K562 (cell line): ENCODE data around the gene ULBP2. TPM values are rescaled to one million over a fixed set of nuclear protein-coding genes. Genes with fewer than 3 reads are reported as not detected.

Experiments
- ADNP ChIP-seq: fragments of 200-800 bp; sonication (Bioruptor generic); IDR thresholded peaks from 2 replicates; pipeline ENCODE4 v1.6.1; 2016; ENCODE audit warnings: missing genetic modification characterization, missing compliant biosample characterization
- BMI1 ChIP-seq: fragments of 150-350 bp; IDR thresholded peaks from 2 replicates; pipeline ENCODE4 v1.6.1; 2014; ENCODE audit warnings: low read length
- CCNT2 ChIP-seq: IDR thresholded peaks from 2 replicates; pipeline ENCODE4 v1.6.1; 2011; ENCODE audit warnings: borderline replicate concordance, low read depth, mild to moderate bottlenecking, moderate library complexity, mixed read lengths, low read length; ENCODE audit not compliant: insufficient read length; ENCODE audit errors: extremely low read depth
- GABPB1 ChIP-seq: sonication (generic); formaldehyde crosslinking; IDR thresholded peaks from 2 replicates; pipeline ENCODE4 v1.8.0; 2022; ENCODE audit warnings: mild to moderate bottlenecking, missing genetic modification reagents
- LEF1 ChIP-seq: fragments of 450-650 bp; IDR thresholded peaks from 2 replicates; pipeline ENCODE4 v1.6.1; 2016; ENCODE audit warnings: mild to moderate bottlenecking
- NFXL1 ChIP-seq: fragments of 450-650 bp; formaldehyde crosslinking; IDR thresholded peaks from 2 replicates; pipeline ENCODE4 v1.4.0; 2021; ENCODE audit warnings: mild to moderate bottlenecking
- POLR2B ChIP-seq: fragments of 450-650 bp; IDR thresholded peaks from 2 replicates; pipeline ENCODE4 v1.6.1; 2018; ENCODE audit warnings: low read depth; ENCODE audit not compliant: partially characterized antibody
- RBM22 ChIP-seq: fragments of 200-400 bp; formaldehyde crosslinking; IDR thresholded peaks from 2 replicates; pipeline ENCODE4 v1.6.1; 2018; ENCODE audit warnings: low read length, low read depth; ENCODE audit not compliant: poor library complexity, severe bottlenecking
- RCOR1 ChIP-seq, 2 experiments: IDR thresholded peaks; 2 replicates each; pipeline ENCODE4 v1.6.1; 2012; ENCODE audit warnings: low read depth in 2 of 2, low read length in 2 of 2, borderline replicate concordance in 1 of 2, improper control_type of control experiment in 1 of 2
- SMC3 ChIP-seq: conservative IDR thresholded peaks from 2 replicates; pipeline ENCODE4 v1.6.1; 2011; ENCODE audit warnings: low read depth, low read length, improper control_type of control experiment; ENCODE audit not compliant: insufficient read depth
- TBP ChIP-seq: optimal IDR thresholded peaks from 2 replicates; pipeline ENCODE3; 2011; ENCODE audit warnings: low read depth, low read length, improper control_type of control experiment
- polyA plus RNA-seq, 8 experiments: library from polyadenylated mRNA; depleted of rRNA in 4 of 8; stranded (reverse) in 5 of 8; unstranded in 3 of 8; fragments of >200 nt; fragmentation: Nextera tagmentation in 2 of 8; fragmentation: Illumina TruSeq in 1 of 8; extraction: Ambion mirVana in 2 of 8; extraction: Trizol in 1 of 8; gene quantifications; 2 replicates each; pipeline versions ENCODE4 v1.2.1 to v1.2.3, GENCODE V29; 2011 to 2014; ENCODE audit warnings: inconsistent platforms in 1 of 8, missing spikeins in 1 of 8
- total RNA-seq, 7 experiments: library from RNA; depleted of rRNA in 6 of 7; stranded (reverse); fragments of >200 nt in 6 of 7; fragmentation: Illumina TruSeq in 2 of 7; extraction: Trizol in 2 of 7; gene quantifications; 2 replicates each; pipeline versions ENCODE4 v1.2.1 to v1.2.3, GENCODE V29; 2011 to 2021; ENCODE audit warnings: low replicate concordance in 1 of 7
- TF ChIP-seq, protein P1 (sequence below), 2 experiments: IDR thresholded peaks in 1 of 2; conservative IDR thresholded peaks in 1 of 2; 2 replicates each; pipeline ENCODE4 v1.6.1; 2016; ENCODE audit warnings: low read depth in 2 of 2, mild to moderate bottlenecking in 1 of 2, missing compliant biosample characterization in 1 of 2, missing genetic modification characterization in 1 of 2, moderate library complexity in 1 of 2
- TF ChIP-seq, protein P2 (sequence below): IDR thresholded peaks from 3 replicates; pipeline ENCODE4 v1.6.1; 2011; ENCODE audit warnings: borderline replicate concordance, mild to moderate bottlenecking; ENCODE audit not compliant: insufficient read length, insufficient read depth
- TF ChIP-seq, protein P3 (sequence below): fragments of 250-450 bp; sonication (Bioruptor Pico); IDR thresholded peaks from 2 replicates; pipeline ENCODE4 v1.8.0; 2022; ENCODE audit warnings: inconsistent platforms
- TF ChIP-seq, protein P4 (sequence below): sonication (generic); formaldehyde crosslinking; IDR thresholded peaks from 2 replicates; pipeline ENCODE4 v1.9.0; 2022; ENCODE audit warnings: mild to moderate bottlenecking, missing genetic modification reagents
- TF ChIP-seq, protein P5 (sequence below): fragments of 250-450 bp; sonication (Bioruptor Pico); IDR thresholded peaks from 2 replicates; pipeline ENCODE4 v1.5.0; 2021; ENCODE audit warnings: mild to moderate bottlenecking, borderline replicate concordance

Gene ULBP2
- total and polyA plus RNA-seq, 9 of the 15 experiments (the other 6 are each of a cell fraction or from before 2014, with no cell fraction given), result 0.50 to 5.3 (median 1.2) TPM

DNA sequence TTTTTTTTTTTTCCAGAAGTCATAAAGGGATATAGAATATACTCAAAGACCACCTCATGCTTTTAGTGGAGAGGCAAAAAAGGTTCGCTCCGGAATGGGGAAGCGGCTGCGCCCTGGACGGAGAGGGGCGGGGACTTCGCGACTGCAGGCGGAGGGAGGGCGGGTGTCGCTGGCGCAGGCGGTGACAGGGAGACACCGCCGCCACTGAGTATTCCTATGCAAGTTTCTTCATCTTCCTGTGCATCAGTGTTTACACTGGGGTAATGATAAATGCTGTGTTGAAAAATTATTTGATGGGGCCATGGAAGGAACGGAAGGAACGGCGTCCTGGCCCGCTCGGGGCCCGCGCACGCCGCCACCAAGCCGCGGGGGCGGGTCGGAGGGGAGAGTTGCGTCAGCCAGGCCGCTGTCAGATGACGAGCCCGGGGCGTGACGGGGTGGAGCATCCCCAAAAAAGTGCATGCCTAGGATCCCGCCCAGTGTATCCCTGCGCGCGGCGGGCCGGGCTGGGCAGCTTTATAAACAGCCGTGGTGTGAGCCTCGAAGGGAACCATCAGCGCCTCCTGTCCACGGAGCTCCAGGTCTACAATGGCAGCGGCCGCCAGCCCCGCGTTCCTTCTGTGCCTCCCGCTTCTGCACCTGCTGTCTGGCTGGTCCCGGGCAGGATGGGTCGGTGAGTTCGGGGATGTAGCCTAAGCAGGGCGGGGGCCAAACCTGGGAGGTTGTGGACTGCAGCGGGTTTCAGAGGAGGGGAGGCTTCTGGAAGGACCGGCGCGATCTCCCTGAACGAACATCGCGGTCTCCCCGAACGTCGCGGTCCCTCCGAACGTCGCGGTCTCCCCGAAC lies 21.9 kb downstream of the ULBP2 start, which contains the start of gene ULBP1 (continued):
- no peak for TF ChIP-seq ADNP (tag)
- peak; percentile 77 for TF ChIP-seq POLR2B
- TF ChIP-seq, protein P1, sequence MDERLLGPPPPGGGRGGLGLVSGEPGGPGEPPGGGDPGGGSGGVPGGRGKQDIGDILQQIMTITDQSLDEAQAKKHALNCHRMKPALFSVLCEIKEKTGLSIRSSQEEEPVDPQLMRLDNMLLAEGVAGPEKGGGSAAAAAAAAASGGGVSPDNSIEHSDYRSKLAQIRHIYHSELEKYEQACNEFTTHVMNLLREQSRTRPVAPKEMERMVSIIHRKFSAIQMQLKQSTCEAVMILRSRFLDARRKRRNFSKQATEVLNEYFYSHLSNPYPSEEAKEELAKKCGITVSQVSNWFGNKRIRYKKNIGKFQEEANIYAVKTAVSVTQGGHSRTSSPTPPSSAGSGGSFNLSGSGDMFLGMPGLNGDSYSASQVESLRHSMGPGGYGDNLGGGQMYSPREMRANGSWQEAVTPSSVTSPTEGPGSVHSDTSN (CRISPR knock-in tag; IDR thresholded peaks at IDR 0.05; ENCODE audit: low read depth), result peak; percentile 82
- TF ChIP-seq, protein P1 (tag; conservative IDR thresholded peaks at IDR 0.05; ENCODE audit: low read depth), result peak; percentile 84; the same call in 1 of the 2 replicates
- TF ChIP-seq, protein P2, sequence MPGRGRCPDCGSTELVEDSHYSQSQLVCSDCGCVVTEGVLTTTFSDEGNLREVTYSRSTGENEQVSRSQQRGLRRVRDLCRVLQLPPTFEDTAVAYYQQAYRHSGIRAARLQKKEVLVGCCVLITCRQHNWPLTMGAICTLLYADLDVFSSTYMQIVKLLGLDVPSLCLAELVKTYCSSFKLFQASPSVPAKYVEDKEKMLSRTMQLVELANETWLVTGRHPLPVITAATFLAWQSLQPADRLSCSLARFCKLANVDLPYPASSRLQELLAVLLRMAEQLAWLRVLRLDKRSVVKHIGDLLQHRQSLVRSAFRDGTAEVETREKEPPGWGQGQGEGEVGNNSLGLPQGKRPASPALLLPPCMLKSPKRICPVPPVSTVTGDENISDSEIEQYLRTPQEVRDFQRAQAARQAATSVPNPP, result no peak
- TF ChIP-seq NFXL1, result no peak
- TF ChIP-seq GABPB1, result peak; percentile 67; the same call in 1 of the 2 replicates
- TF ChIP-seq TBP, result peak; percentile 64
- TF ChIP-seq, protein P3, sequence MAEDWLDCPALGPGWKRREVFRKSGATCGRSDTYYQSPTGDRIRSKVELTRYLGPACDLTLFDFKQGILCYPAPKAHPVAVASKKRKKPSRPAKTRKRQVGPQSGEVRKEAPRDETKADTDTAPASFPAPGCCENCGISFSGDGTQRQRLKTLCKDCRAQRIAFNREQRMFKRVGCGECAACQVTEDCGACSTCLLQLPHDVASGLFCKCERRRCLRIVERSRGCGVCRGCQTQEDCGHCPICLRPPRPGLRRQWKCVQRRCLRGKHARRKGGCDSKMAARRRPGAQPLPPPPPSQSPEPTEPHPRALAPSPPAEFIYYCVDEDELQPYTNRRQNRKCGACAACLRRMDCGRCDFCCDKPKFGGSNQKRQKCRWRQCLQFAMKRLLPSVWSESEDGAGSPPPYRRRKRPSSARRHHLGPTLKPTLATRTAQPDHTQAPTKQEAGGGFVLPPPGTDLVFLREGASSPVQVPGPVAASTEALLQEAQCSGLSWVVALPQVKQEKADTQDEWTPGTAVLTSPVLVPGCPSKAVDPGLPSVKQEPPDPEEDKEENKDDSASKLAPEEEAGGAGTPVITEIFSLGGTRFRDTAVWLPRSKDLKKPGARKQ (CRISPR knock-in tag), result peak; percentile 98; the same call in 1 of the 2 replicates
- peak; percentile 70 for TF ChIP-seq RBM22
- no peak for TF ChIP-seq SMC3
- TF ChIP-seq CCNT2, result peak; percentile 89
- peak in 1 of 2 experiments; percentile 88; a peak in 2 of 4 replicates for TF ChIP-seq RCOR1 (IDR thresholded peaks at IDR 0.05; ENCODE audit: borderline replicate concordance in 1 of 2, low read depth in 2 of 2, low read length in 2 of 2)
- 0 out of 2 replicates have a peak, but pooled peaks have one; percentile 3 for TF ChIP-seq BMI1
- TF ChIP-seq LEF1, result peak; percentile 55; the same call in 1 of the 2 replicates
- TF ChIP-seq, protein P4, sequence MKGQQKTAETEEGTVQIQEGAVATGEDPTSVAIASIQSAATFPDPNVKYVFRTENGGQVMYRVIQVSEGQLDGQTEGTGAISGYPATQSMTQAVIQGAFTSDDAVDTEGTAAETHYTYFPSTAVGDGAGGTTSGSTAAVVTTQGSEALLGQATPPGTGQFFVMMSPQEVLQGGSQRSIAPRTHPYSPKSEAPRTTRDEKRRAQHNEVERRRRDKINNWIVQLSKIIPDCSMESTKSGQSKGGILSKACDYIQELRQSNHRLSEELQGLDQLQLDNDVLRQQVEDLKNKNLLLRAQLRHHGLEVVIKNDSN (CRISPR knock-in tag), result peak; percentile 71
- TF ChIP-seq, protein P5, sequence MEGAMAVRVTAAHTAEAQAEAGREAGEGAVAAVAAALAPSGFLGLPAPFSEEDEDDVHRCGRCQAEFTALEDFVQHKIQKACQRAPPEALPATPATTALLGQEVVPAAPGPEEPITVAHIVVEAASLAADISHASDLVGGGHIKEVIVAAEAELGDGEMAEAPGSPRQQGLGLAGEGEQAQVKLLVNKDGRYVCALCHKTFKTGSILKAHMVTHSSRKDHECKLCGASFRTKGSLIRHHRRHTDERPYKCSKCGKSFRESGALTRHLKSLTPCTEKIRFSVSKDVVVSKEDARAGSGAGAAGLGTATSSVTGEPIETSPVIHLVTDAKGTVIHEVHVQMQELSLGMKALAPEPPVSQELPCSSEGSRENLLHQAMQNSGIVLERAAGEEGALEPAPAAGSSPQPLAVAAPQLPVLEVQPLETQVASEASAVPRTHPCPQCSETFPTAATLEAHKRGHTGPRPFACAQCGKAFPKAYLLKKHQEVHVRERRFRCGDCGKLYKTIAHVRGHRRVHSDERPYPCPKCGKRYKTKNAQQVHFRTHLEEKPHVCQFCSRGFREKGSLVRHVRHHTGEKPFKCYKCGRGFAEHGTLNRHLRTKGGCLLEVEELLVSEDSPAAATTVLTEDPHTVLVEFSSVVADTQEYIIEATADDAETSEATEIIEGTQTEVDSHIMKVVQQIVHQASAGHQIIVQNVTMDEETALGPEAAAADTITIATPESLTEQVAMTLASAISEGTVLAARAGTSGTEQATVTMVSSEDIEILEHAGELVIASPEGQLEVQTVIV, result no peak
